HepG2 (cell line): ENCODE results near the gene IL12A. TPM values are rescaled to one million over a fixed set of nuclear protein-coding genes. Genes with fewer than 3 reads are reported as not detected.

Experiments used
- ATAC-seq: fragments of 200-7000 bp; cut with Tn5 transposase; 3 replicates; pipeline ENCODE4 v1.9.1; 2020; ENCODE audit warnings: mild to moderate bottlenecking, moderate library complexity
- BruUV-seq: library from RNA; stranded (reverse); fragments of 400-500 nt; replicated peaks from 2 replicates; lab custom pipeline; 2021; lab: Mats Ljungman, UMichigan
- CTCF ChIA-PET: fragments of 300-600 bp; formaldehyde crosslinking; extraction: SDS; loops from one replicate; lab custom pipeline; 2021; ENCODE audit warnings: low total read pairs, inconsistent platforms, low intra/inter-chr PET ratio; lab: Yijun Ruan, JAX
- POLR2A ChIA-PET: fragments of 350-600 bp; sonication (Branson Sonifier 250); formaldehyde crosslinking; loops from one replicate; lab custom pipeline; 2020; ENCODE audit warnings: antibody characterized with exemption, inconsistent platforms; lab: Yijun Ruan, JAX
- DNase-seq: peaks from one replicate; pipeline ENCODE4 v3.0.0-alpha.2; 2015; ENCODE audit warnings: low spot score
- FAIRE-seq: peaks from 3 replicates; lab custom pipeline; 2011; peaks lifted over from hg19 to GRCh38; lab: Jason Lieb, UNC
- H2AFZ ChIP-seq: one replicate; pipeline ENCODE4 v1.6.1; 2011; ENCODE audit warnings: low read length, inconsistent platforms
- H3K27ac ChIP-seq: fragments of 300-600 bp; 3 replicates; pipeline ENCODE4 v1.8.0; 2011; ENCODE audit warnings: mixed run types, mild to moderate bottlenecking, mixed read lengths, low read length, inconsistent platforms; ENCODE audit not compliant: insufficient read depth; ENCODE audit errors: extremely low read length
- H3K27me3 ChIP-seq, 2 experiments: fragments of 200-600 bp in 1 of 2; 2 replicates in 1 of 2; 3 replicates in 1 of 2; pipeline versions ENCODE4 v1.6.0 to v1.8.0; 2011; ENCODE audit warnings: low read length in 2 of 2, mild to moderate bottlenecking in 2 of 2, moderate library complexity in 2 of 2, inconsistent platforms in 1 of 2; ENCODE audit not compliant: insufficient read depth in 2 of 2, control insufficient read depth in 1 of 2
- H3K36me3 ChIP-seq, 2 experiments: fragments of 200-600 bp in 1 of 2; replicated peaks in 1 of 2; 2 replicates in 1 of 2; 3 replicates in 1 of 2; pipeline versions ENCODE4 v1.5.1 to v1.8.0; 2011; ENCODE audit warnings: low read length in 2 of 2, inconsistent platforms in 1 of 2; ENCODE audit not compliant: insufficient read depth in 2 of 2, control insufficient read depth in 1 of 2
- H3K4me1 ChIP-seq: 2 replicates; pipeline ENCODE4 v1.5.1; 2012; ENCODE audit warnings: low read length, inconsistent platforms; ENCODE audit not compliant: insufficient read depth
- H3K4me2 ChIP-seq: 2 replicates; pipeline ENCODE4 v1.6.0; 2011; ENCODE audit warnings: low read depth, low read length, inconsistent platforms
- H3K4me3 ChIP-seq, 3 experiments: fragments of 200-600 bp in 1 of 3; sonication (generic), shearing (Covaris generic) in 1 of 3; replicated peaks in 1 of 3; 2 replicates each; pipeline ENCODE4 v1.5.1; 2011 to 2016; ENCODE audit warnings: low read length in 3 of 3, inconsistent platforms in 2 of 3, low read depth in 2 of 3, mild to moderate bottlenecking in 2 of 3, control low read depth in 1 of 3, mixed read lengths in 1 of 3; ENCODE audit not compliant: insufficient read depth in 1 of 3
- H3K79me2 ChIP-seq: one replicate; pipeline ENCODE4 v1.6.1; 2011; ENCODE audit warnings: low read length, inconsistent platforms; ENCODE audit not compliant: insufficient read depth
- H3K9ac ChIP-seq: 2 replicates; pipeline ENCODE4 v1.6.0; 2011; ENCODE audit warnings: mild to moderate bottlenecking, low read depth, low read length, inconsistent platforms; ENCODE audit not compliant: insufficient read depth
- H3K9me3 ChIP-seq: 2 replicates; pipeline ENCODE4 v1.5.1; 2012; ENCODE audit warnings: mild to moderate bottlenecking, low read length
- H4K20me1 ChIP-seq: 2 replicates; pipeline ENCODE4 v1.6.0; 2011; ENCODE audit warnings: inconsistent platforms, mild to moderate bottlenecking, low read length, moderate library complexity; ENCODE audit not compliant: insufficient read depth
- AGO2 ChIP-seq: fragments of 200-400 bp; formaldehyde crosslinking; optimal IDR thresholded peaks from 2 replicates; pipeline ENCODE3; 2017; ENCODE audit warnings: mild to moderate bottlenecking, low read depth, low read length, moderate library complexity
- ATRX ChIP-seq: sonication (generic); formaldehyde crosslinking; IDR thresholded peaks from 2 replicates; pipeline ENCODE4 v1.4.0; 2020; ENCODE audit warnings: missing genetic modification reagents, borderline replicate concordance
- EEA1 ChIP-seq: sonication (generic); formaldehyde crosslinking; IDR thresholded peaks from 2 replicates; pipeline ENCODE4 v1.5.1; 2020; ENCODE audit warnings: mild to moderate bottlenecking, missing genetic modification reagents, borderline replicate concordance
- ELK4 ChIP-seq: sonication (generic); formaldehyde crosslinking; IDR thresholded peaks from 2 replicates; pipeline ENCODE4 v1.9.0; 2021; ENCODE audit warnings: missing genetic modification reagents, borderline replicate concordance
- PAF1 ChIP-seq: IDR thresholded peaks from 2 replicates; pipeline ENCODE4 v1.6.1; 2016; ENCODE audit warnings: missing genetic modification reagents, missing compliant biosample characterization
- SMC3 ChIP-seq: IDR thresholded peaks from 2 replicates; pipeline ENCODE4 v1.6.1; 2011; ENCODE audit warnings: low read length, improper control_type of control experiment
- SRF ChIP-seq: IDR thresholded peaks from 2 replicates; pipeline ENCODE4 v1.6.1; 2011; ENCODE audit warnings: mild to moderate bottlenecking, low read depth, low read length, moderate library complexity
- STAG1 ChIP-seq: sonication (generic); formaldehyde crosslinking; IDR thresholded peaks from 2 replicates; pipeline ENCODE4 v1.4.0; 2020; ENCODE audit warnings: missing genetic modification reagents
- TBP ChIP-seq: sonication (generic); formaldehyde crosslinking; IDR thresholded peaks from 2 replicates; pipeline ENCODE4 v1.5.0; 2020; ENCODE audit warnings: missing genetic modification reagents
- THAP11 ChIP-seq: IDR thresholded peaks from 2 replicates; pipeline ENCODE4 v1.6.1; 2016; ENCODE audit warnings: missing biosample characterization, missing genetic modification reagents
- TMF1 ChIP-seq: sonication (generic); formaldehyde crosslinking; IDR thresholded peaks from 2 replicates; pipeline ENCODE4 v1.8.1; 2022; ENCODE audit warnings: low read depth, missing genetic modification reagents
- TRIM24 ChIP-seq: sonication (generic); formaldehyde crosslinking; IDR thresholded peaks from 2 replicates; pipeline ENCODE4 v1.8.0; 2022; ENCODE audit warnings: mild to moderate bottlenecking, missing genetic modification reagents
- ZNF10 ChIP-seq: sonication (generic); formaldehyde crosslinking; IDR thresholded peaks from 2 replicates; pipeline ENCODE4 v1.4.0; 2020; ENCODE audit warnings: mild to moderate bottlenecking, low read depth, missing genetic modification reagents, borderline replicate concordance
- ZNF280B ChIP-seq: sonication (generic); formaldehyde crosslinking; IDR thresholded peaks from 2 replicates; pipeline ENCODE4 v1.5.0; 2020; ENCODE audit warnings: missing genetic modification reagents, mild to moderate bottlenecking, borderline replicate concordance
- ZNF362 ChIP-seq: sonication (generic); formaldehyde crosslinking; IDR thresholded peaks from 2 replicates; pipeline ENCODE4 v1.4.0; 2020; ENCODE audit warnings: missing genetic modification reagents, mild to moderate bottlenecking, borderline replicate concordance
- in situ Hi-C: cut with HindIII; loops from 2 replicates; pipeline ENCODE4 v1.10.0; 2017; ENCODE audit warnings: low pct_unique_long_range_greater_than_20kb; ENCODE audit not compliant: extremely low pct_ligation_motif_present
- intact Hi-C: fragments of 100-400 bp; cut with micrococcal nuclease; formaldehyde crosslinking; loops from one replicate; pipeline ENCODE4 v1.10.0; 2022; ENCODE audit not compliant: unreplicated experiment
- polyA plus RNA-seq, 8 experiments: library from polyadenylated mRNA; depleted of rRNA in 3 of 8; stranded (reverse) in 7 of 8; unstranded in 1 of 8; fragments of >200 nt; fragmentation: Illumina TruSeq in 4 of 8; extraction: Trizol in 4 of 8; gene quantifications; 2 replicates each; pipeline versions ENCODE4 v1.2.1 to v1.2.3, GENCODE V29; 2011 to 2016; ENCODE audit warnings: low read depth in 4 of 8, missing spikeins in 1 of 8, mixed read lengths in 1 of 8; ENCODE audit not compliant: insufficient read depth in 1 of 8
- total RNA-seq, 5 experiments: library from RNA; depleted of rRNA; stranded (reverse); fragments of >200 nt; fragmentation: Illumina TruSeq; extraction: Trizol; gene quantifications; 2 replicates each; pipeline ENCODE4 v1.2.3, GENCODE V29; 2016; ENCODE audit warnings: low read depth in 1 of 5

The IL12A gene
- total and polyA plus RNA-seq, 2 of the 13 experiments (the other 11 are each of a cell fraction or from before 2014, with no cell fraction given), result 0.36 to 1.1 TPM

GRCh38 chr3:160003520-160004128 lies 15.0 kb downstream of the IL12A start (continued):
- TF ChIP-seq SMC3, result peak; percentile 88
- no peak for TF ChIP-seq ELK4 (CRISPR knock-in tag)
- TF ChIP-seq STAG1 (CRISPR knock-in tag), result peak; percentile 80
- no peak for TF ChIP-seq SRF
- no peak for TF ChIP-seq ZNF280B (CRISPR knock-in tag)
- no peak for TF ChIP-seq AGO2

- no TSS peak for BruUV-seq
- H3K27me3 ChIP-seq, result 0 out of 5 replicates have a peak, but pooled peaks cover 0 to 3% of the 10 kb centered on the region in 2 experiments
- no peak for ATAC-seq
- DNase-seq, result no peak
- no peak overlapping the region for H3K9ac ChIP-seq
- H3K36me3 ChIP-seq, result no peaks in the 10 kb centered on the region
- no peaks in the 10 kb centered on the region for H3K9me3 ChIP-seq
- CTCF ChIA-PET, result interaction anchor here (2.6 kb wide), 1 partner anchor 120 kb away, joined by 22 read pairs; no protein-coding TSS in a partner anchor
- TF ChIP-seq PAF1 (CRISPR knock-in tag), result no peak
- no peak for TF ChIP-seq ATRX (CRISPR knock-in tag)
- no peak for TF ChIP-seq TBP
- no peak for TF ChIP-seq THAP11 (CRISPR knock-in tag)
- no peak for TF ChIP-seq ZNF362 (CRISPR knock-in tag)
- no peak for TF ChIP-seq ZNF10 (CRISPR knock-in tag)
- no peak for TF ChIP-seq TMF1
- TF ChIP-seq EEA1 (CRISPR knock-in tag), result no peak
- TF ChIP-seq TRIM24, result no peak
- H3K4me2 ChIP-seq, result no peak overlapping the region
- H3K4me1 ChIP-seq, result no peaks in the 10 kb centered on the region
- POLR2A ChIA-PET, result no interaction called here
- no peak overlapping the region for H3K4me3 ChIP-seq
- no peak overlapping the region for H2AFZ ChIP-seq
- H4K20me1 ChIP-seq, result no peaks in the 10 kb centered on the region
- FAIRE-seq, result no peak
- H3K79me2 ChIP-seq, result no peaks in the 10 kb centered on the region
- H3K27ac ChIP-seq, result no peak overlapping the region
- intact Hi-C loops (no loop called here), in situ Hi-C loops (loop anchor here (5.0 kb wide), 1 partner anchor 123 kb away; no protein-coding TSS in a partner anchor)
Measured at GRCh38 chr3:160005004-160005403, 16.4 kb downstream of the IL12A start.
